ENCODE measurements around the gene IL31RA. TPM values are rescaled to one million over a fixed set of nuclear protein-coding genes. Genes with fewer than 3 reads are reported as not detected.
"Not testable (repeated sequence)": the region's sequence is repeated elsewhere in the genome, so short reads cannot be mapped to it uniquely, and the experiment has no call there.

The IL31RA gene
- total RNA-seq, 1 donor from 2014 or later, result 0.51 TPM

- no peak for DNase-seq (ENCODE audit: low read depth in 2 of 2)
These were observed 73.6 kb downstream of the IL31RA start for GRCh38 chr5:55924744-55925143.

- DNase-seq (ENCODE audit: low read depth in 2 of 2), result no peak
These were observed 74.0 kb downstream of the IL31RA start for GRCh38 chr5:55925181-55925580.

GRCh38 chr5:55925712-55926111, 74.6 kb downstream of the IL31RA start:
- DNase-seq (ENCODE audit: low read depth in 2 of 2), result peak in 1 of 2 donors; percentile 29

GRCh38 chr5:55926476-55926875, 75.3 kb downstream of the IL31RA start:
- DNase-seq (ENCODE audit: low read depth in 2 of 2), result no peak

- DNase-seq (ENCODE audit: low read depth in 2 of 2), result no peak
These were observed 76.9 kb downstream of the IL31RA start for GRCh38 chr5:55927861-55928655.

- no peak for DNase-seq (ENCODE audit: low read depth in 2 of 2)
These were observed 78.1 kb downstream of the IL31RA start for GRCh38 chr5:55929020-55929799.

- DNase-seq (ENCODE audit: low read depth in 2 of 2), result no peak
These were observed 81.5 kb downstream of the IL31RA start for GRCh38 chr5:55932700-55933099.

- no peak for DNase-seq (ENCODE audit: low read depth in 2 of 2)
These were observed 82.4 kb downstream of the IL31RA start for GRCh38 chr5:55933377-55934114.

GRCh38 chr5:55934115-55934613, 83.0 kb downstream of the IL31RA start:
- DNase-seq (ENCODE audit: low read depth in 2 of 2), result no peak

GRCh38 chr5:55934720-55935119, 83.6 kb downstream of the IL31RA start:
- no peak for DNase-seq (ENCODE audit: low read depth in 2 of 2)

- DNase-seq (ENCODE audit: low read depth in 2 of 2), result no peak
These were observed 84.2 kb downstream of the IL31RA start for GRCh38 chr5:55935371-55935770.

GRCh38 chr5:55936100-55936693, 85.0 kb downstream of the IL31RA start:
- peak; percentile 68 to 88 for DNase-seq (ENCODE audit: low read depth in 2 of 2)

GRCh38 chr5:55937598-55937997, 86.4 kb downstream of the IL31RA start:
- DNase-seq (ENCODE audit: low read depth in 2 of 2), result not testable (repeated sequence)

GRCh38 chr5:55941154-55941553, 90.0 kb downstream of the IL31RA start:
- DNase-seq (ENCODE audit: low read depth in 2 of 2), result not testable (repeated sequence)

- DNase-seq (ENCODE audit: low read depth in 2 of 2), result no peak
These were observed 108.1 kb downstream of the IL31RA start for GRCh38 chr5:55959208-55959607.

GRCh38 chr5:55960779-55961178, 109.6 kb downstream of the IL31RA start:
- no peak for DNase-seq (ENCODE audit: low read depth in 2 of 2)

- no peak for DNase-seq (ENCODE audit: low read depth in 2 of 2)
These were observed 114.4 kb downstream of the IL31RA start for GRCh38 chr5:55965525-55965924.

GRCh38 chr5:55966284-55966683, 115.1 kb downstream of the IL31RA start:
- no peak for DNase-seq (ENCODE audit: low read depth in 2 of 2)

- DNase-seq (ENCODE audit: low read depth in 2 of 2), result peak in 1 of 2 donors; percentile 49
These were observed 118.8 kb downstream of the IL31RA start for GRCh38 chr5:55969956-55970355.

Measured in dermis microvascular lymphatic vessel endothelial cell (primary cell).